ENCODE measurements around the gene PDCD2L.

PDCD2L gene

GRCh38 chr19:34471906-34472700 is 67.9 kb downstream of the PDCD2L start:
- DNase-seq (ENCODE audit: low spot score), result no peak

GRCh38 chr19:34474233-34474989 is 70.2 kb downstream of the PDCD2L start:
- DNase-seq (ENCODE audit: low spot score), result no peak

- no peak for DNase-seq (ENCODE audit: low spot score)
These were observed 71.1 kb downstream of the PDCD2L start for GRCh38 chr19:34475026-34475974.
